K562 (cell line): ENCODE data around the gene SLC27A6. TPM values are rescaled to one million over a fixed set of nuclear protein-coding genes. Genes with fewer than 3 reads are reported as not detected.

Experiments used
- ATAC-seq: fragments of 200-7000 bp; cut with Tn5 transposase; 3 replicates; pipeline ENCODE4 v1.9.1; 2020; ENCODE audit warnings: moderate library complexity
- BruUV-seq: library from RNA; stranded (reverse); fragments of 400-500 nt; replicated peaks from 2 replicates; lab custom pipeline; 2021; lab: Mats Ljungman, UMichigan
- CTCF ChIA-PET: fragments of 300-600 bp; formaldehyde crosslinking; extraction: SDS; loops from one replicate; lab custom pipeline; 2021; ENCODE audit warnings: low intra/inter-chr PET ratio; lab: Yijun Ruan, JAX
- POLR2A ChIA-PET: fragments of 300-600, 350-650 bp; sonication (Branson Sonifier 250); formaldehyde crosslinking; extraction: SDS; loops from one replicate; lab custom pipeline; 2021; ENCODE audit warnings: antibody characterized with exemption, inconsistent platforms; lab: Yijun Ruan, JAX
- DNase-seq, 4 experiments: peaks; one replicate each; pipeline versions ENCODE4 v3.0.0 to v3.0.0-alpha.2; 2011 to 2018; ENCODE audit warnings: low spot score in 3 of 4, mixed read lengths in 3 of 4; ENCODE audit errors: extremely low read depth in 1 of 4
- FAIRE-seq: peaks from 2 replicates; lab custom pipeline; 2011; peaks lifted over from hg19 to GRCh38; lab: Jason Lieb, UNC
- H2AFZ ChIP-seq: 2 replicates; pipeline ENCODE4 v1.6.0; 2011; ENCODE audit warnings: low read depth, low read length, control low read depth, inconsistent platforms
- H3K27ac ChIP-seq: fragments of 200-600 bp; 3 replicates; pipeline ENCODE4 v1.8.0; 2011; ENCODE audit warnings: low read depth, mild to moderate bottlenecking, control low read depth, inconsistent platforms, low read length, moderate library complexity, mixed read lengths; ENCODE audit errors: extremely low read depth
- H3K27me3 ChIP-seq, 2 experiments: fragments of 300-600 bp in 1 of 2; 2 replicates in 1 of 2; 3 replicates in 1 of 2; pipeline versions ENCODE4 v1.6.0 to v1.8.0; 2011; ENCODE audit warnings: inconsistent platforms in 2 of 2, low read length in 2 of 2, mild to moderate bottlenecking in 1 of 2, mixed read lengths in 1 of 2, moderate library complexity in 1 of 2; ENCODE audit not compliant: control insufficient read depth in 2 of 2, insufficient read depth in 2 of 2
- H3K36me3 ChIP-seq: fragments of 300-600 bp; 3 replicates; pipeline ENCODE4 v1.8.0; 2011; ENCODE audit warnings: mild to moderate bottlenecking, low read length, inconsistent platforms; ENCODE audit not compliant: control insufficient read depth, insufficient read depth
- H3K4me1 ChIP-seq, 2 experiments: fragments of 200-600 bp in 1 of 2; replicated peaks in 1 of 2; 2 replicates in 1 of 2; 3 replicates in 1 of 2; pipeline versions ENCODE4 v1.5.1 to v1.8.0; 2011; ENCODE audit warnings: inconsistent platforms in 2 of 2, low read length in 2 of 2, mild to moderate bottlenecking in 1 of 2, mixed read lengths in 1 of 2, moderate library complexity in 1 of 2; ENCODE audit not compliant: control insufficient read depth in 2 of 2, insufficient read depth in 2 of 2
- H3K4me2 ChIP-seq: 2 replicates; pipeline ENCODE4 v1.6.1; 2011; ENCODE audit warnings: low read length, control low read depth, inconsistent platforms, mixed read lengths; ENCODE audit not compliant: insufficient read depth
- H3K4me3 ChIP-seq: fragments of 200-600 bp; sonication (generic), shearing (Covaris generic); 2 replicates; pipeline ENCODE4 v1.5.1; 2016; ENCODE audit warnings: control low read depth, inconsistent platforms
- H3K79me2 ChIP-seq: fragments of 200-600 bp; 3 replicates; pipeline ENCODE4 v1.8.0; 2011; ENCODE audit warnings: low read length, inconsistent platforms; ENCODE audit not compliant: control insufficient read depth, insufficient read depth
- H3K9ac ChIP-seq, 2 experiments: 2 replicates each; pipeline versions ENCODE4 v1.6.0 to v1.6.1; 2011; ENCODE audit warnings: low read depth in 2 of 2, low read length in 2 of 2, control low read depth in 1 of 2, inconsistent platforms in 1 of 2, mild to moderate bottlenecking in 1 of 2, mixed read lengths in 1 of 2; ENCODE audit not compliant: insufficient read depth in 1 of 2
- H3K9me1 ChIP-seq: one replicate; pipeline ENCODE4 v1.6.0; 2011; ENCODE audit warnings: inconsistent platforms, mild to moderate bottlenecking, low read length, moderate library complexity; ENCODE audit not compliant: control insufficient read depth, insufficient read depth
- H3K9me3 ChIP-seq: replicated peaks from 2 replicates; pipeline ENCODE4 v1.5.1; 2011; ENCODE audit warnings: low read depth, low read length, inconsistent platforms; ENCODE audit not compliant: control insufficient read depth, insufficient read depth
- H4K20me1 ChIP-seq: replicated peaks from 2 replicates; pipeline ENCODE4 v1.6.1; 2011; ENCODE audit warnings: low read length, inconsistent platforms, mixed read lengths; ENCODE audit not compliant: control insufficient read depth, insufficient read depth
- AFF4 ChIP-seq: sonication (generic); formaldehyde crosslinking; IDR thresholded peaks from 2 replicates; pipeline ENCODE4 v1.8.0; 2023; ENCODE audit warnings: mild to moderate bottlenecking, missing genetic modification reagents
- CEBPB ChIP-seq: fragments of 450-650 bp; IDR thresholded peaks from 2 replicates; pipeline ENCODE4 v1.6.1; 2016; ENCODE audit warnings: missing genetic modification characterization, missing compliant biosample characterization
- E2F1 ChIP-seq: sonication (generic); formaldehyde crosslinking; IDR thresholded peaks from 2 replicates; pipeline ENCODE4 v1.8.1; 2023; ENCODE audit warnings: mild to moderate bottlenecking, missing genetic modification reagents, moderate library complexity
- GABPA ChIP-seq: fragments of 200-800 bp; sonication (Bioruptor generic); conservative IDR thresholded peaks from 2 replicates; pipeline ENCODE4 v1.6.1; 2016; ENCODE audit warnings: low read depth, missing genetic modification characterization, missing compliant biosample characterization
- ID3 ChIP-seq, 2 experiments: fragments of 250-450 bp in 1 of 2; fragments of 450-650 bp in 1 of 2; sonication (Bioruptor Pico) in 1 of 2; IDR thresholded peaks; 2 replicates each; pipeline versions ENCODE4 v1.6.1 to v1.8.0; 2016 to 2021; ENCODE audit warnings: mild to moderate bottlenecking in 2 of 2, moderate library complexity in 2 of 2, missing compliant biosample characterization in 1 of 2, missing genetic modification characterization in 1 of 2
- MBD2 ChIP-seq: sonication (generic); IDR thresholded peaks from 2 replicates; pipeline ENCODE4 v1.6.1; 2016; ENCODE audit warnings: low read depth, borderline replicate concordance
- RFX5 ChIP-seq: IDR thresholded peaks from 2 replicates; pipeline ENCODE4 v1.6.1; 2011; ENCODE audit warnings: low read depth, mild to moderate bottlenecking, improper control_type of control experiment, low read length
- ZBTB8A ChIP-seq: fragments of 450-650 bp; IDR thresholded peaks from 2 replicates; pipeline ENCODE4 v1.6.1; 2018; ENCODE audit warnings: mild to moderate bottlenecking, moderate library complexity; ENCODE audit not compliant: partially characterized antibody
- ZC3H8 ChIP-seq: fragments of 450-650 bp; IDR thresholded peaks from 2 replicates; pipeline ENCODE4 v1.6.1; 2017
- ZNF232 ChIP-seq: sonication (generic); formaldehyde crosslinking; IDR thresholded peaks from 2 replicates; pipeline ENCODE4 v1.8.0; 2022; ENCODE audit warnings: mild to moderate bottlenecking, missing genetic modification reagents
- WGBS: fragments of 100-300 bp; shearing (Covaris generic); methylation state at CpG from one replicate; pipeline ENCODE4 v1.1.6; 2016; ENCODE audit warnings: low coverage, mixed read lengths; ENCODE audit not compliant: insufficient coverage; ENCODE audit errors: missing lambda C conversion rate; 5-methylcytosine and 5-hydroxymethylcytosine counted together
- in situ Hi-C: fragments of 300-500 bp; cut with MboI; formaldehyde crosslinking; loops from 4 replicates; pipeline ENCODE4 v1.15.0; 2018; ENCODE audit warnings: inconsistent platforms, mixed read lengths
- intact Hi-C: fragments of 100-400 bp; cut with micrococcal nuclease; formaldehyde crosslinking; loops from 2 replicates; pipeline ENCODE4 v1.14.2; 2022
- polyA plus RNA-seq, 8 experiments: library from polyadenylated mRNA; depleted of rRNA in 4 of 8; stranded (reverse) in 5 of 8; unstranded in 3 of 8; fragments of >200 nt; fragmentation: Nextera tagmentation in 2 of 8; fragmentation: Illumina TruSeq in 1 of 8; extraction: Ambion mirVana in 2 of 8; extraction: Trizol in 1 of 8; gene quantifications; 2 replicates each; pipeline versions ENCODE4 v1.2.1 to v1.2.3, GENCODE V29; 2011 to 2014; ENCODE audit warnings: inconsistent platforms in 1 of 8, missing spikeins in 1 of 8
- total RNA-seq, 7 experiments: library from RNA; depleted of rRNA in 6 of 7; stranded (reverse); fragments of >200 nt in 6 of 7; fragmentation: Illumina TruSeq in 2 of 7; extraction: Trizol in 2 of 7; gene quantifications; 2 replicates each; pipeline versions ENCODE4 v1.2.1 to v1.2.3, GENCODE V29; 2011 to 2021; ENCODE audit warnings: low replicate concordance in 1 of 7

Gene SLC27A6
- total and polyA plus RNA-seq, 9 of the 15 experiments (the other 6 are each of a cell fraction or from before 2014, with no cell fraction given): 0.56 to 1.9 (median 1.2) TPM

GRCh38 chr5:128984480-128984879 is 19.2 kb downstream of the SLC27A6 start (continued):
- no peak for TF ChIP-seq AFF4
- TF ChIP-seq ZC3H8: no peak
- no peak for TF ChIP-seq E2F1 (CRISPR knock-in tag)
- TF ChIP-seq ZBTB8A: no peak
- no peak for TF ChIP-seq GABPA (tag)
- TF ChIP-seq, all 486 proteins: peak for 0

GRCh38 chr5:128988476-128988875 is 23.2 kb downstream of the SLC27A6 start:
- H3K79me2 ChIP-seq: no peaks in the 10 kb centered on the region
- no peak overlapping the region for H3K4me2 ChIP-seq
- no peaks in the 10 kb centered on the region for H3K9me3 ChIP-seq
- in situ Hi-C loops: no loop called here
- whole genome bisulfite sequencing: 16% methylated on average over 1 of the region's 1 CpG
- no peaks in the 10 kb centered on the region for H4K20me1 ChIP-seq
- H3K36me3 ChIP-seq: no peaks in the 10 kb centered on the region
- POLR2A ChIA-PET: no interaction called here
- intact Hi-C loops: no loop called here
- H2AFZ ChIP-seq: no peak overlapping the region
- no peak overlapping the region for H3K27ac ChIP-seq
- no peaks in the 10 kb centered on the region; a peak in 1 of 5 replicates for H3K4me1 ChIP-seq
- DNase-seq (no peak), ATAC-seq (no peak), FAIRE-seq (no peak)
- no TSS peak for BruUV-seq
- no peaks in the 10 kb centered on the region for H3K9me1 ChIP-seq
- H3K9ac ChIP-seq: no peak overlapping the region
- TF ChIP-seq ZNF232 (CRISPR knock-in tag): no peak
- no peak for TF ChIP-seq MBD2
- no peak for TF ChIP-seq CEBPB (tag)
- no peak for TF ChIP-seq RFX5
- no peak for TF ChIP-seq ID3 (CRISPR knock-in tag; IDR thresholded peaks at IDR 0.05)
- no peak for TF ChIP-seq ID3 (tag; IDR thresholded peaks at IDR 0.05)
- 0 out of 5 replicates have a peak, but pooled peaks cover 0 to 2% of the 10 kb centered on the region in 2 experiments for H3K27me3 ChIP-seq
- no peak overlapping the region for H3K4me3 ChIP-seq
- CTCF ChIA-PET: no interaction called here
